AG04449 (cell line): Measurements from ENCODE around the gene MTNR1B.

Experiments used
- CTCF ChIA-PET: fragments of 350-600 bp; formaldehyde crosslinking; extraction: SDS; loops from one replicate; lab custom pipeline; 2021; ENCODE audit warnings: antibody characterized with exemption; lab: Yijun Ruan, JAX
- POLR2A ChIA-PET: fragments of 400-600, 350-600 bp; formaldehyde crosslinking; extraction: SDS; loops from one replicate; lab custom pipeline; 2020; ENCODE audit warnings: antibody characterized with exemption, inconsistent platforms; lab: Yijun Ruan, JAX
- DNase-seq: peaks from one replicate; pipeline ENCODE4 v3.0.0-alpha.2; 2010; ENCODE audit warnings: low read depth, low spot score
- H3K4me3 ChIP-seq: 2 replicates; pipeline ENCODE4 v1.5.1; 2011; ENCODE audit warnings: low read depth, mild to moderate bottlenecking, control low read depth, low read length
- CTCF ChIP-seq: IDR thresholded peaks from one replicate; pipeline ENCODE4 v1.5.1; 2011; ENCODE audit warnings: mild to moderate bottlenecking, moderate library complexity, low read length, control low read depth, inconsistent platforms; ENCODE audit not compliant: insufficient read depth; ENCODE audit errors: missing control alignments

MTNR1B gene

GRCh38 chr11:92969634-92970347 is at the start of gene MTNR1B:
Gene MTNR1B (plus strand): TSS chr11:92969651. CDS start chr11:92969726, 75 bp downstream.
- H3K4me3 ChIP-seq, result no peak within 1 kb of the TSS; the same call in 1 of the 2 replicates
- POLR2A ChIA-PET, result no interaction called here
- CTCF ChIA-PET, result interaction anchor here (2.7 kb wide), 1 partner anchor 200 kb away, joined by 7 read pairs; no protein-coding TSS in a partner anchor
- no peak for TF ChIP-seq CTCF
- DNase-seq, result no peak

GRCh38 chr11:92920331-92920730 is 49.1 kb upstream of the MTNR1B start:
- ChIA-PET CTCF (no interaction called here), POLR2A (no interaction called here)
- no peak overlapping the region for H3K4me3 ChIP-seq
- DNase-seq, result no peak
- no peak for TF ChIP-seq CTCF

GRCh38 chr11:92922731-92923130 is 46.7 kb upstream of the MTNR1B start:
- no peak for DNase-seq
- no peak overlapping the region for H3K4me3 ChIP-seq
- POLR2A ChIA-PET, result no interaction called here
- TF ChIP-seq CTCF, result no peak
- CTCF ChIA-PET, result no interaction called here

- ChIA-PET CTCF (no interaction called here), POLR2A (no interaction called here)
Observed at GRCh38 chr11:92929246-92929645, 40.2 kb upstream of the MTNR1B start.

GRCh38 chr11:92929653-92930052 is 39.8 kb upstream of the MTNR1B start:
- POLR2A ChIA-PET, result no interaction called here
- CTCF ChIA-PET, result no interaction called here
- H3K4me3 ChIP-seq, result no peak overlapping the region
- TF ChIP-seq CTCF, result no peak
- DNase-seq, result no peak

More at GRCh38 chr11:92929246-92929645, 40.2 kb upstream of the MTNR1B start:
- TF ChIP-seq CTCF, result no peak
- H3K4me3 ChIP-seq, result no peak overlapping the region
- no peak for DNase-seq

GRCh38 chr11:92931746-92932422 is 37.6 kb upstream of the MTNR1B start:
- CTCF ChIA-PET, result interaction anchor here (3.2 kb wide), 1 partner anchor 10 kb away, joined by 14 read pairs; no protein-coding TSS in a partner anchor
- POLR2A ChIA-PET, result no interaction called here
- DNase-seq, result no peak
- TF ChIP-seq CTCF, result no peak
- H3K4me3 ChIP-seq, result no peak overlapping the region
